ENCODE results near the gene TMEM132D. TPM values are rescaled to one million over a fixed set of nuclear protein-coding genes. Genes with fewer than 3 reads are reported as not detected.

The TMEM132D gene
- total RNA-seq, 1 donor from 2014 or later: not detected

DNA sequence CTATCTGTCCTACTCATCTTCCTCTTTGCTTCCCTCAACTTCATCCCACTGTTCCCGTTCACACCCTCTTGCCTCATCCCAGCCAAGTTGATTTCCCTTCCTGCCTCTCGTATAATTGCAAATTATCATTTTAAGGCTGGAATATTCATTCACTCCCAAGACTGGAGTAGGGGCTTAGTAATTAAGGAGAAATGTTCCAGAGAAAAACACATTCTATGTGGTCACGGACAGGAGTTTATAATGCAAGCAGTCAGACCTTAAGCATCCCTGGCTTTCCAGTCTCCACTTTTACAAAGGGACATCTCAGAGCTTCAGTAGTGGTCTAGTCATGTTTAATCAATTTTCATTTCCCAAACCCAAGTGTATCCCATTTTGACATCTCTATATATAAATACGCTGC lies 54.9 kb downstream of the TMEM132D start:
- H3K36me3 Mint-ChIP-seq (ENCODE audit: low read depth, unreplicated experiment): no peaks in the 10 kb centered on the region
- Histone ChIP-seq H3K36me3 (ENCODE audit: insufficient read depth, low read length) (no peaks in the 10 kb centered on the region), H3K27ac (ENCODE audit: low read depth, low read length) (peak overlapping the region; percentile 76), H4K20me1 (ENCODE audit: insufficient read depth, low read length) (no peaks in the 10 kb centered on the region), H3K27me3 (ENCODE audit: insufficient read depth, low read length) (no peaks in the 10 kb centered on the region), H3K79me2 (ENCODE audit: insufficient read depth, low read length) (peaks cover 2% of the 10 kb centered on the region), H2AFZ (ENCODE audit: low read depth, low read length) (peak overlapping the region; percentile 58), H3K4me2 (ENCODE audit: low read length) (peak overlapping the region; percentile 74), H3K4me3 (ENCODE audit: insufficient read depth, low read depth, low read length) (peak overlapping the region; percentile 30), H3K9ac (ENCODE audit: low read length) (peak overlapping the region; percentile 52), H3K4me1 (ENCODE audit: insufficient read depth, low read length) (peaks cover 33% of the 10 kb centered on the region), H3K9me3 (ENCODE audit: insufficient read depth, low read depth, low read length) (no peaks in the 10 kb centered on the region)
- H3K27ac Mint-ChIP-seq (ENCODE audit: unreplicated experiment): no peak overlapping the region
- no peaks in the 10 kb centered on the region for H3K4me1 Mint-ChIP-seq (ENCODE audit: low read depth, unreplicated experiment)
- H3K9me3 Mint-ChIP-seq (ENCODE audit: unreplicated experiment): peaks cover 3% of the 10 kb centered on the region
- TF ChIP-seq, protein P1, sequence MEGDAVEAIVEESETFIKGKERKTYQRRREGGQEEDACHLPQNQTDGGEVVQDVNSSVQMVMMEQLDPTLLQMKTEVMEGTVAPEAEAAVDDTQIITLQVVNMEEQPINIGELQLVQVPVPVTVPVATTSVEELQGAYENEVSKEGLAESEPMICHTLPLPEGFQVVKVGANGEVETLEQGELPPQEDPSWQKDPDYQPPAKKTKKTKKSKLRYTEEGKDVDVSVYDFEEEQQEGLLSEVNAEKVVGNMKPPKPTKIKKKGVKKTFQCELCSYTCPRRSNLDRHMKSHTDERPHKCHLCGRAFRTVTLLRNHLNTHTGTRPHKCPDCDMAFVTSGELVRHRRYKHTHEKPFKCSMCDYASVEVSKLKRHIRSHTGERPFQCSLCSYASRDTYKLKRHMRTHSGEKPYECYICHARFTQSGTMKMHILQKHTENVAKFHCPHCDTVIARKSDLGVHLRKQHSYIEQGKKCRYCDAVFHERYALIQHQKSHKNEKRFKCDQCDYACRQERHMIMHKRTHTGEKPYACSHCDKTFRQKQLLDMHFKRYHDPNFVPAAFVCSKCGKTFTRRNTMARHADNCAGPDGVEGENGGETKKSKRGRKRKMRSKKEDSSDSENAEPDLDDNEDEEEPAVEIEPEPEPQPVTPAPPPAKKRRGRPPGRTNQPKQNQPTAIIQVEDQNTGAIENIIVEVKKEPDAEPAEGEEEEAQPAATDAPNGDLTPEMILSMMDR (IDR thresholded peaks at IDR 0.05; ENCODE audit: insufficient read depth, low read depth, low read length): no peak
- no peak for TF ChIP-seq EZH2 (IDR thresholded peaks at IDR 0.05; ENCODE audit: insufficient read depth, low read length)
- DNase-seq (ENCODE audit: low read depth): peak; percentile 80
- H3K4me3 Mint-ChIP-seq (ENCODE audit: unreplicated experiment): no peak overlapping the region
- no peak for FAIRE-seq
- no peaks in the 10 kb centered on the region for H3K27me3 Mint-ChIP-seq (ENCODE audit: low read depth, unreplicated experiment)

DNA sequence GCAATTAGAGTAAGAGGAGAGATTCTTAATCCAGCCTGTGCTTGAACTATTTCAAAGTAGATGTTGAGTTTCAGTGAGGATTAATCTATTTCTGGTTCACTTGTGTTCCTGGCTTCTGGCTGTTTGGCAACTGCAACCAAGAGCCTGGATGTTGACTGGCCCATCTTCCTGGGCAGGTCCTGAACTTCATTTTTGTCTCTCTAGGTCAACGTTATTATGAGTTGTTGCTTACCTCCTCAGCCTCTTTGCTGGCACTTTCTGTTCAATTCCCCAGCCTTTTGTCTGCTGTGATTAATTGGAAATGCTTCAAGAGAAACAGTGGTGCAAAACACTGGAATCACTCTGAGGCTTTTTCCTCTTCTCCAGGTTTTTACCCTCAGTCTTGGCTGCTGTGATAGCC lies 56.8 kb downstream of the TMEM132D start:
- Mint-ChIP-seq H3K27ac (ENCODE audit: unreplicated experiment) (no peak overlapping the region), H3K9me3 (ENCODE audit: unreplicated experiment) (no peaks in the 10 kb centered on the region), H3K4me1 (ENCODE audit: low read depth, unreplicated experiment) (no peaks in the 10 kb centered on the region), H3K36me3 (ENCODE audit: low read depth, unreplicated experiment) (no peaks in the 10 kb centered on the region), H3K4me3 (ENCODE audit: unreplicated experiment) (no peak overlapping the region), H3K27me3 (ENCODE audit: low read depth, unreplicated experiment) (no peaks in the 10 kb centered on the region)
- Histone ChIP-seq H3K9ac (ENCODE audit: low read length) (no peak overlapping the region), H3K79me2 (ENCODE audit: insufficient read depth, low read length) (peaks cover 2% of the 10 kb centered on the region), H3K4me1 (ENCODE audit: insufficient read depth, low read length) (peaks cover 33% of the 10 kb centered on the region), H4K20me1 (ENCODE audit: insufficient read depth, low read length) (no peaks in the 10 kb centered on the region), H3K36me3 (ENCODE audit: insufficient read depth, low read length) (no peaks in the 10 kb centered on the region), H3K27ac (ENCODE audit: low read depth, low read length) (no peak overlapping the region), H3K4me3 (ENCODE audit: insufficient read depth, low read depth, low read length) (no peak overlapping the region), H3K4me2 (ENCODE audit: low read length) (peak overlapping the region; percentile 13), H2AFZ (ENCODE audit: low read depth, low read length) (no peak overlapping the region), H3K9me3 (ENCODE audit: insufficient read depth, low read depth, low read length) (no peaks in the 10 kb centered on the region), H3K27me3 (ENCODE audit: insufficient read depth, low read length) (no peaks in the 10 kb centered on the region)
- DNase-seq (ENCODE audit: low read depth): peak; percentile 60
- no peak for FAIRE-seq
- no peak for TF ChIP-seq EZH2 (IDR thresholded peaks at IDR 0.05; ENCODE audit: insufficient read depth, low read length)
- TF ChIP-seq, protein P1 (IDR thresholded peaks at IDR 0.05; ENCODE audit: insufficient read depth, low read depth, low read length): no peak

DNA sequence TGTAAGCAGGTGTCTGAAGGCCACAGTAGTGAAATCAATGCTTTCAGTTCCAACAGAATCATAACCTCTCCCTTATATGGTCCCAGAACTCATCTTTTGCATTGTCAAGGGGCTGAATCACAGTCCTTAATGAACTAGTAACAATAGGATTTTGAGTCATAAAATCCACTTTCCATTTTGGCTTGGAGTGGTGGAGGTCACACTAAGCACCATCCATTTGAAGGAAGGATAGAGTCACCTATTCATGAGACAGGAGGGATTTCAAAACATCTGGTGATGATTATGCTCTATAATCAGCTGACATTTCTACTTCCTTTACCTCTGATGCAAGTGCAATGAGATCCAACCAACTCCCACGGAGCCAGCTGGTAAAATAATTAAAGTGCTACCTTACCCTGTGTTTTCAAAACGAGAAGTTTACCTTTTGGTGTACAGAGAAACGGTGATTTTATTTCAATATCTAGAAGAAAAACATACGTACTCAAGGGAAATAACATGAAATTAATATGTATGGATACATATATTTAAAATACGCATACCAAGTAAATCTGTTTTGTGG lies 59.1 kb downstream of the TMEM132D start:
- Histone ChIP-seq H3K36me3 (ENCODE audit: insufficient read depth, low read length) (no peaks in the 10 kb centered on the region), H3K4me2 (ENCODE audit: low read length) (peak overlapping the region; percentile 66), H4K20me1 (ENCODE audit: insufficient read depth, low read length) (no peaks in the 10 kb centered on the region), H2AFZ (ENCODE audit: low read depth, low read length) (no peak overlapping the region), H3K9me3 (ENCODE audit: insufficient read depth, low read depth, low read length) (no peaks in the 10 kb centered on the region), H3K4me3 (ENCODE audit: insufficient read depth, low read depth, low read length) (no peak overlapping the region), H3K27me3 (ENCODE audit: insufficient read depth, low read length) (no peaks in the 10 kb centered on the region), H3K79me2 (ENCODE audit: insufficient read depth, low read length) (no peaks in the 10 kb centered on the region), H3K9ac (ENCODE audit: low read length) (peak overlapping the region; percentile 11), H3K27ac (ENCODE audit: low read depth, low read length) (peak overlapping the region; percentile 64), H3K4me1 (ENCODE audit: insufficient read depth, low read length) (peaks cover 29% of the 10 kb centered on the region)
- H3K4me3 Mint-ChIP-seq (ENCODE audit: unreplicated experiment): no peak overlapping the region
- no peak for TF ChIP-seq EZH2 (IDR thresholded peaks at IDR 0.05; ENCODE audit: insufficient read depth, low read length)
- TF ChIP-seq, protein P1 (IDR thresholded peaks at IDR 0.05; ENCODE audit: insufficient read depth, low read depth, low read length): no peak
- DNase-seq (ENCODE audit: low read depth) (peak; percentile 96), FAIRE-seq (peak; percentile 72)
- H3K27me3 Mint-ChIP-seq (ENCODE audit: low read depth, unreplicated experiment): no peaks in the 10 kb centered on the region
- H3K4me1 Mint-ChIP-seq (ENCODE audit: low read depth, unreplicated experiment): no peaks in the 10 kb centered on the region
- no peaks in the 10 kb centered on the region for H3K36me3 Mint-ChIP-seq (ENCODE audit: low read depth, unreplicated experiment)
- no peaks in the 10 kb centered on the region for H3K9me3 Mint-ChIP-seq (ENCODE audit: unreplicated experiment)
- H3K27ac Mint-ChIP-seq (ENCODE audit: unreplicated experiment): no peak overlapping the region

Measured in astrocyte (in vitro differentiated cells and primary cell).